CD4-positive, alpha-beta T cell treated with Interleukin-6 at 100 ng/mL for 8 hours (primary cell): ENCODE data around the gene IRAK2.
"Not testable (repeated sequence)": the region's sequence is repeated elsewhere in the genome, so short reads cannot be mapped to it uniquely, and the experiment has no call there.

ENCODE experiments used
- DNase-seq: peaks from one replicate; pipeline ENCODE4 v3.0.0-alpha.2; 2020; ENCODE audit warnings: mixed read lengths, low spot score

IRAK2 gene, protein sequence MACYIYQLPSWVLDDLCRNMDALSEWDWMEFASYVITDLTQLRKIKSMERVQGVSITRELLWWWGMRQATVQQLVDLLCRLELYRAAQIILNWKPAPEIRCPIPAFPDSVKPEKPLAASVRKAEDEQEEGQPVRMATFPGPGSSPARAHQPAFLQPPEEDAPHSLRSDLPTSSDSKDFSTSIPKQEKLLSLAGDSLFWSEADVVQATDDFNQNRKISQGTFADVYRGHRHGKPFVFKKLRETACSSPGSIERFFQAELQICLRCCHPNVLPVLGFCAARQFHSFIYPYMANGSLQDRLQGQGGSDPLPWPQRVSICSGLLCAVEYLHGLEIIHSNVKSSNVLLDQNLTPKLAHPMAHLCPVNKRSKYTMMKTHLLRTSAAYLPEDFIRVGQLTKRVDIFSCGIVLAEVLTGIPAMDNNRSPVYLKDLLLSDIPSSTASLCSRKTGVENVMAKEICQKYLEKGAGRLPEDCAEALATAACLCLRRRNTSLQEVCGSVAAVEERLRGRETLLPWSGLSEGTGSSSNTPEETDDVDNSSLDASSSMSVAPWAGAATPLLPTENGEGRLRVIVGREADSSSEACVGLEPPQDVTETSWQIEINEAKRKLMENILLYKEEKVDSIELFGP

DNA sequence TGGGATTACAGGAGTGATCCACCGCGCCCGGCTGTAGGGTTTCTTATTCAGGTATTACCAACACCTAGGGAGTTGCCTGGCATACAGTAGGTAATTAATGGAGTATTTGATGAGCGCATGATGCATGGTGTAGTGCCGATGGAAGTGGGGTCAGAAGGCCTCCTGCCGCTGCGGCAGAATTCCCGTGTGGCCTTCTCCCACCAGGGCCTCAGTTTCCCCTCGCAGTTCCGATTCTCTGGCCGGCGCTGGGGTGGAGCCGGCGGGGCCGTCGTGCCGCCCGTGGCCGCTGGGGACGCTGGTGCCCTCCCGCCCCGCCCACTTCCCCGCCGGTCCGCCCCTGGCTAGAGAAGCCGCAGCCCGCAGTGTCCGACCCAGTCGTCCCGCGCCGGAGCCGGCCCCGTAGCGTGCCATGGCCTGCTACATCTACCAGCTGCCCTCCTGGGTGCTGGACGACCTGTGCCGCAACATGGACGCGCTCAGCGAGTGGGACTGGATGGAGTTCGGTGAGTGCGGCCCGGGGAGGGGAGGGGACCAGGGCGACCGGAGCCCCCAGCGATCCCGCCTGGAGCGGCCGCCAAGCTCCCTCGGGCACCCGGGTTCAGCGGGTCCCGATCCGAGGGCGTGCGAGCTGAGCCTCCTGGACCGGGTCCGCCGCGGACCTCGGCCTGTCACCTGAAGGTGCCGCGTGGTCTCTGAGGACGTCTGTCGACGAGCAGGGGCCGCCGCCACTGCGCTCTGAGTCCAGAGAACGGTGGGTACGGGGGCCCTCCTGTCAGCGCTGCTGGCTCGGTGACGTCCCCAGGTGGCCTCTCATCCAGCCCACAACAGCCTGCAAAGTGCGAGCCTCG, at the start of gene IRAK2:
IRAK2 (plus strand) TSS at position 374 of the 848 bp plus-strand sequence; CDS start at position 410, 36 bp downstream.
- DNase-seq = peak; percentile 51

DNA sequence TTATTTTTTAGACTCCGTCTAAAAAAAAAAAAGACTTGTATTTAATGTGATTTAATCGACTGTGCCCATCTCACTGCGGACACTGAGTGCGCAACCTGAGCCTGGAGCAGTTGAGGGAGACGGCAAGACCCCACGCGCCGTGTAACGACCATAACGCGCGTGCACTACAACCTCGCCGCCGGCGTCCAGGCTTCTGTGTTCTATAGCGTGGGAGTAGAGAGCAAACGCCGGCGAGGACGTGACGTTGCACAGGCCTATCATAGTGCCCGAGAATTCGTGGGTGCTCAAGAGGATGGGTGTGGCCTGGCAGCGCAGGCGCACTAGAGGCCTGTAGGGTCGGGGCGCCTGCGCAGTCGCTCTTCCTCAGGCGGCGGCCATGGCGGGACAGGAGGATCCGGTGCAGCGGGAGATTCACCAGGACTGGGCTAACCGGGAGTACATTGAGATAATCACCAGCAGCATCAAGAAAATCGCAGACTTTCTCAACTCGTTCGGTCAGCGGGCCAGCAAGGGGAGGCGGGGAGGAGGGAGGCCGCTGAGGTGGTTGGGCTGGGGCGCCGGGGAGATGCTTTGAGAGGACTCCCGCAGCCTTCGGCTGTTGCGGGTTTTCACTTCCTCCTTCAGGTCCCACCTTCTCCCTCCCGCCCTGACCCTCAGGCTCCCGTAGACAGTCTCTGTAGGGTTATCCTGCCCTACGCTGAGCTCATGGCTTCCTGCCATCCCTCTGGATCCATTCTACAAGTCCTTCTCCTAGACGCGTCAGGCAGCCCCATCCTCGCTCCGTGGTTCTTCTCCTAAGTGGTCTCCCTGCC, 49.2 kb upstream of the IRAK2 start, which contains the start of gene BRK1:
BRK1 (plus strand) TSS at position 350 of the 812 bp plus-strand sequence; CDS start at position 377, 27 bp downstream.
- peak; percentile 95 for DNase-seq

DNA sequence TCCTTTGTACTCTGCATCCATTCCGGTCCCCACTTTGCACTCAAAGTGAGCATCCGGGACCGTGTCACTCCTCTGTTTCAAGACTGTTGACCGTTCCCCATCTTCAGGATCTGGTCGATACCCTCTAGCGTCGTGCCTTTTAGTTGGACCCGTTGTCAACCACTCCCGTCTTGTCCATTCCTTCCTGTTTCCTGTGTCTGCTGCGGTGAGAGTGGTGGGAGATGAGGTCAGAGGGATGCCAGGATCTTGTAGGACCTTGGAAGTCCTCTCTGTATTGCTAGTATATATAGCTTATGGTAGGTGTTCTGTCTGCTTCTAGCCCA, 48.6 kb upstream of the IRAK2 start:
- no peak for DNase-seq

DNA sequence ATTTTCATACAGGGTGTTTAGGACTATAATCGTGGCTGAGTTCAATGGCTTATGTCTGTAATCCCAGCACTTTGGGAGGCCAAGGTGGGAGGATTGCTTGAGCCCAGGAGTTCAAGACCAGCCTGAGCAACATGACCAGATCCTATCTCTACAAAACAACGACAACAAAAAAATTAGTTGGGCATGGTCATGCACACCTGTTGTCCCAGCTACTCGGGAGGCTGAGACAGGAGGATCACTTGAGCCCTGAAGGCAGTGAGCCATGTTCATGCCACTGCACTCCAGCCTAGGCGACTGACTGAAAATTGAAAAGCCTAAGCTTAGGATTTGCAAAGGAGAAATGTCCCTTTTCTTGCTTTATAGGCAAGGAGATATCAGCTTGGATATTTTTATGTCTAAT, 47.8 kb upstream of the IRAK2 start:
- no peak for DNase-seq

DNA sequence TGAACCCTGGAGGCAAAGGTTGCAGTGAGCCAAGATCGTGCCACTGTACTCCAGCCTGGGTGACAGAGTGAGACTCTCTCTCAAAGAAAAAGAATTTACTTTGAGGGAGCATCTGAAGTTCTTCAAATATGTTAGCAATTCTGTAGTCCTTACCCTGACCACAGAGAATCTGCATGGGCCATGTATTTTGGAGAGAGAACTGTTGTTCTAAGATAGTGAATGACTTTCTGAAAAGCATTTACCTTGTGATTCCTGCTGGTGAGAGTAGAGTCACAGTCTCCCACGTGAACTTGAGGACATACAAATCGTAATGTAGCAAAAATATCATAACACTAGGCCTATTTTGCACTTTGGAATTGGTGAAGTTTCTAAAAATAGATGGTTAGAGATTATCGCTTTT, 45.3 kb upstream of the IRAK2 start:
- no peak for DNase-seq

DNA sequence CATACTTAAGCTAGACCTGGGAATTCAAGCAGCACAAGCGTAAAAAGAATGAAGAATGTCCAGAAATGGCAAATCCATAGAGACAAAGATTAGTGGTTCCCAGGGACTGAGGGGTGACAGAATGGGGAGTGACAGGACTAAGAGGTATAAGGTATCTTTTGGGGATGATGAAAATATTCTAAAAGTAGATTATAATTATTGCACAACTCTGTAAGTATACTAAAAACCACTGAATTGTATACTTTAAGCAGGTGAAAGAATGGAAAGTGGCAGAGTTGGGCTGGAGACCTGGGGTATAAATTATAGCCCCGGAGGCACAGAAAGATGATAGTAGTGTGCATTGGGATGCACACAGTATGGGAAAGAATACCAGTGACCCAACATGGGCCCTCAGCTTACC, 43.7 kb upstream of the IRAK2 start:
- DNase-seq = no peak

DNA sequence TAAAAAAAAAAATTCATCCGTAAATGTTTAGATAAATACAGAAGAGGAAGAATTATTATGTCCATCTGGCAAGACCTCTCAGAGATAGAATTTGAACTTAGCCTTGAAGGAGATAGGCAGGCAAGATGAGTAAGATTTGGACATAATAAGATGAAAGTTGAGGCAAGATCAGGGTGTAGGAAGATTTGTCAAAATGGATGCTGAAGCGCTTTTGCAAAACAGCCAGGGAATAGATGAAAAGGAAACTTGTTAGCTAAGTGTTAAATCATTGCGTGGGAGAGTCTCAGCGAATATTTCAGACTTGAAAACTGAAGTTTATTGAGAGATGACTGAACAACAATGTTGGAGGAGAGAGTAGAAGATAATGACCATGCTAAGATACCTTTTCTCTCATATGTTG, 42.0 kb upstream of the IRAK2 start:
- DNase-seq = no peak

DNA sequence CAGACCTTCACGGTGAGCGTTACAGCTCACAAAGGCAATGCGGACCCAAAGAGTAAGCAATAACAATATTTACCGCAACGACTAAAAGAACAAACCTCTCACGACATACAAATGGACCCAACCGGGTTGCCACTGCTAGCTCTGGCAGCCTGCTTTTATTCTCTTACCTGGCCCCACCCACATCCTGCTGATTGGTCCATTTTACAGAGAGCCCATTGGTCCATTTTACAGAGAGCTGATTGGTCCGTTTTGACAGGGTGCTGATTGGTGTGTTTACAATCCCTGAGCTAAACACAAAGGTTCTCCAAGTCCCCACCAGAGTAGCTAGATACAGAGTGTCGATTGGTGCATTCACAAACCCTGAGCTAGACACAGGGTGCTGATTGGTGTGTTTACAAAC, 28.8 kb upstream of the IRAK2 start:
- not testable (repeated sequence) for DNase-seq

DNA sequence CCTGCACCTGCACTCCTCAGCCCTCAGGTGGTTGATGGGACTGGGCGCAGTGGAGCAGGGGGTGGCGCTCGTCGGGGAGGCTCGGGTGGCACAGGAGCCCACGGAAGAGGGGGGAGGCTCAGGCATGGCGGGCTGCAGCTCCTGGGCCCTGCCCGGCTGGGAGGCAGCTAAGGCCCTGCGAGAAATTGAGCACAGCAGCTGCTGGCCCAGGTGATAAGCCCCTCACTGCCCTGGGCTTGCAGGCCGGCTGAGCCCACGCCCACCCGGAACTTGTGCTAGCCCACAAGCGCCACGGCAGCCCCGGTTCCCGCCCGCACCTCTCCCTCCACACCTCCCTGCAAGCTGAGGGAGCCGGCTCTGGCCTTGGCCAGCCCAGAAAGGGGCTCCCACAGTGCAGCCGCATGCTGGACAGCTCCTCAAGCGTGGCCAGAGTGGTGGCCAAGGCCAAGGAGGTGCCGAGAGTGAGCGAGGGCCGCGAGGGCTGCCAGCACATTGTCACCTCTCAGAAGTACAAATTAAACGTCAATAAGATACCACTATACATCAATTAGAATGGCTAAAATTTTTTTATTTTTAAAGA, 28.2 kb upstream of the IRAK2 start:
- no peak for DNase-seq

DNA sequence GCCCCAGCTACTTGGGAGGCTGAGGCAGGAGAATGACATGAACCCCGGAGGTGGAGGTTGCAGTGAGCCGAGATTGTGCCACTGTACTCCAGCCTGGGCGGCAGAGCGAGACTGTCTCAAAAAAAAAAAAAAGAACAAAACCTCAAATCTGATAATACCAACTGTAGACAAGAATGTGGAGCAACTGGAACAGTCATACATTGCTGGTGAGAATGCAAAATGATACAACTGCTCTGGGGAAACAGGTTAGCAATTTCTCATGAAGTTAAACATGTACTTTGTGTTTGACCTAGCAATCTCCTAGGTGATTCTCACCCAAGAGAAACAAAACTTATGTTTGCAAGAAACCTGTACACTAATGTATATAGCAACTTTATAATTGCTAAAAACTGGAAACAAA, 27.5 kb upstream of the IRAK2 start:
- no peak for DNase-seq

DNA sequence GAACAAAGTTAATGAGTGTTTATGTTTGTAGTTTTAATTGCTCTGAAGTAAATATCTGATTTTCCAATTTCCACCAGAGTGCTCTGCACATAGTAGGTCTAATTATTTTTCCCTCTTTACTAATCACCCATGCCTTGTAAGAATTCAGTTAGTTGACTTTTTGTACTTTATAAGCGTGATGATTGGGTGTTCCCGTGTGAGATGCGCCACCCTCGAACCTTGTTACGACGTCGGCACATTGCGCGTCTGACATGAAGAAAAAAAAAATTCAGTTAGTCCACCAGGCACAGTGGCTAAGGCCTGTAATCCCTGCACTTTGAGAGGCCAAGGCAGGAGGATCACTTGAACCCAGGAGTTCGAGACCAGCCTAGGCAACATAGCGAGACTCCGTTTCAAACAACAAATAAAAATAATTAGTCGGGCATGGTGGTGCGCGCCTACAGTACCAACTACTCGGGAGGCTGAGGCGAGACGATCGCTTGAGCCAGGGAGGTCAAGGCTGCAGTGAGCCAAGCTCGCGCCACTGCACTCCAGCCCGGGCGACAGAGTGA, 23.6 kb upstream of the IRAK2 start:
- no peak for DNase-seq

DNA sequence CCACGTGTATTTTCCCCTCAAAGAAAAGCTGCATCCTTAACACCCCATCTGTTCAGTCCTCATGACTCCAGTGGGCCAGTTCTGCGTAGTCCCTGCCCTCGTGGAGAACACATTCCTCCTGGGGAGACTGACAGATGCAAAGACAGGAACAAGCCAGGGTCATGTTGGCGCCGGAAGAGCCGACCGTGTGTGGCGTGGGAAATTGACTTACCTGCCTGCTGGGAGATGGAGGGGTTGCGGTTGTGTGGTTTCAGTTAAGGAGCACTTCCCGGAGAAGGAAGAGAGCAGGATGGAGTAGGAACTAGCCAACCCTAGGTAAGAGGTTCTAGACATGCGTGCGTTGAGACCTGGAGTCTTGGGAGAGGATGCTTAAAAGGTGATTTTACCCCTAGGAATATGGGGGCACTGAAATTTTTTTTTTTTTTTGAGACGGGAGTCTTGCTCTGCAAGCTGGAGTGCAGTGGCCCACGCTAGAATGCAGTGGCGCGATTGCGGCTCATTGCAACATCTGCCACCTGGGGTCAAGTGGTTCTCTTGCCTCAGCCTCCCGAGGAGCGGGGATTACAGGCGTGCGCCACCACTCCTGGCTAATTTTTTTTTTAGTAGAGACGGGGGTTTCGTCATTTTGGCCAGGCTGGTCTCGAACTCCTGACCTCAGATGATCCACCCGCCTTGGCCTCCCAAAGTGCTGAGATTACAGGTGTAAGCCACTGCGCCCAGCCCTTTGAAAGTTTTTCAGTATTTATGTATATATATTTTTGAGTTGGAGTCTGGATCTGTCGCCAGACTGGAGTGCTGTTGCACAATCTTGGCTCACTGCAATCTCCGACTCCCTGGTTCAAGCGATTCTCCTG, 21.8 kb upstream of the IRAK2 start:
- DNase-seq = no peak

DNA sequence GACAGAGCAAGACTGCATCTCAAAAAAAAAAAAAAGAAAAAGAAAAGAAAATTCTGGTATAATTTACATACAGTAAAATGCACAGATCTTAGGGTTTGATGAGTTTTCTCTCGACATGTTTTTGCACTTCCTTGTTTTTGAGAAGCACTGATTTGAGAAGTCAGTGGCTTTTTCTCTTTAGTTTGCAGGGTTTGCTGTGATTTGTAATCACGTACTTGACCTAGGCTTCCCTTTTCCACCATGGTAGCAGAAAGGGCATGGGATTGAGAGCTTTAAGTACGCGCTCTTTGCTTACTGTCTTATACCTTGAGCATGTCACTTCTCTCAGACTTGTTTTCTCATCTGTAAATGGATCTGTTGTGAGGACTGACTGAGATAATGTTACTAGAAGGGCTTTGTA, 19.0 kb upstream of the IRAK2 start:
- no peak for DNase-seq

DNA sequence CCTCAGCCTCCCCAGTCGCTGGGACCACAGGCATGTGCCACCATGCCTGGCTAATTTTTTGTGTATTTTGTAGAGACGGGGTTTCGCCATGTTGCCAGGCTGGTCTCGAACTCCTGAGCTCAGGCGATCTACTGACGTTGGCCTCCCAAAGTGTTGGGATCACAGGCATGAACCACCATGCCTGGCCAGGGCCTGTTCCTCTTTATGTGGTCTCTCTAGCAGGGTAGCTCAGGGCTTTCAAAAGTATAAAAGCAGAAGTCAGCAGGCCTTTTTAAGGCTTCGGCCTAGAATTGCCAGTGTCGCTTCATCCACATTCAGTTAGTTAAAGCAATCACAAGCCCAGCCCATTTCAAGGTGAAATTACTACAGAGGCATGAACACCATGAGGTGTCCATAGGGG, 15.5 kb upstream of the IRAK2 start:
- DNase-seq = no peak

DNA sequence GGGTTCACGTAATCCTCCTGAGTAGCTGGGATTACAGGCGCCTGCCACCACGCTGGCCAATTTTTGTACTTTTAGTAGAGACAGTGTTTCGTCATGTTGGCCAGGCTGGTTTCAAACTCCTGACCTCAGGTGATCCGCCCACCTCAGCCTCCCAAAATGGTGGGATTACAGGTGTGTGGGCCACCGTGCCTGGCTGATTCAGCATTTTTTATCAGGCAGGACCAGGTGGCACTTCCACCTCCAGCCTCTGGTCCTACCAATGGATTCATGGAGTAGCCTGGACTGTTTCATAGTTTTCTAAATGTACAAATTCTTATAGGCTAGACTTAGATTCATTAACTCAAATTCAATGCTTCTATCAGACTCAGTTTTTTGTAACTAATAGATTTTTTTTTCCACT, 13.7 kb upstream of the IRAK2 start:
- no peak for DNase-seq

DNA sequence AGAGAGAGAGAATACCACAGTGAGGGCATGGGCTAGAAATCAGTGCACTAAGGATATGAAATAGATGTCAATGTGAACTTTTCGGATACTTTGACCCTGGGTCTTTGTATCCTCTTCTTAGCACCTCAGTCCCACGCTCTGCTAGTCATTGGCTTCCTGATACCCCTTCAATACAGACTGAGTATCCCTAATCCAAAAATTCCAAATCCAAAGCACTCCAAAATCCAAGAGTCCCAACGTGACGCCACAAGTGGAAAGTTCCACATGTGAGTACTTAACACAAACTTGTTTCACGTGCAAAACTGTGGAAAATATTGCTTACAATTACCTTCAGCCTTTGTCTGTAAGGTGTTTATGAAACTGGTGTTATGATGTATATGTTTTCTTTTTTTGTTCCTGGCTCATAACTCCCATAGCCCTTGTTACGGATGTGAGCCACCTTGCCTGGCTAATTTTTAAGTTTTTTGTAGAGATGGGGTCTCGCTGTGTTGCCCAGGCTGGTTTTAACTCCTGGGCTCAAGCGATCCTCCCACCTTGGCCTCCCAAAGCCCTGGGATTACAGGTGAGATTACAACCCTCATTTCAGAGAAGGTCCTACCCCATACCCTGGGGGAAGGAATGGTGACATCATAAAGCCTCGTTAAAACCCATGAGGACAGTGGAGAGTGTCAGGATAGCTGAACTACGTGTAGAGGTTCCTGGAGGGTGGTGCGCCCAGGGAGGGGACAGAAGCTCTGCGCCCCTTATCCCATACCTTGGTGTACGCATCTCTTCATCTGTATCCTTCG, 10.2 kb upstream of the IRAK2 start:
- no peak for DNase-seq

DNA sequence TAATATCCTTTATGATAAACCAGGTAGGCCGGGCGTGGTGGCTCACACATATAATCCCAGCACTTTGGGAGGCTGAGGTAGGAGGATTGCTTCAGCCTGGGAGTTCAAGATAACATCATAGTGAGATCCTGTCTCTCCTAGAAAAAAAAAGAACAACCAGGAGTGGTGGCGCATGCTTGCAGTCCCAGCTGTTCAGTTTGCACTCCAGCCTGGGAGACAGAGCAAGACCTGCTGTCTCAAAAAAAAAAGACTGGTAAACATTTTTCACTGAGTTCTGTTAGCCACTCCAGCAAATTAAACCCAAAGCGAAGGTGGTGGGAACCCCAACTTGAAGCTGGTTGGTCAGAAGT, 9.6 kb upstream of the IRAK2 start:
- DNase-seq = no peak

DNA sequence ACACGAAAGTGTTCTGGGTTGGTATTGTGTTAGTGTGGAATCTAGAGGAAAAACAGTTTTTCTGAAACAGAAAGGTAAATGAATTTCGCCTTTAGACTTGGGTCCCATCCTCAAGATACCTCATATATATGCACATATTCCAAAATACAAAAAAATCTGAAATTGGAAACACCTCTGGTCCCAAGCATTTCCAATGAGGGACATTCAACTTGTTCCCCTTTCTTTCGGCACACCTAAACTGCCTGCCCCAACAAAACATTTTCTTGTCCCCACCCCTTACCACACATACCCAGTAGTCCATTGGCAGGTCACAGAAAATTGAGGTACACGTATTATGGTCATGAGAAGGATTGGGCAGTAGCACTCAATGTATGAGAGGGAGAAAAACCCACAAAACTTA, 9.1 kb upstream of the IRAK2 start:
- no peak for DNase-seq

DNA sequence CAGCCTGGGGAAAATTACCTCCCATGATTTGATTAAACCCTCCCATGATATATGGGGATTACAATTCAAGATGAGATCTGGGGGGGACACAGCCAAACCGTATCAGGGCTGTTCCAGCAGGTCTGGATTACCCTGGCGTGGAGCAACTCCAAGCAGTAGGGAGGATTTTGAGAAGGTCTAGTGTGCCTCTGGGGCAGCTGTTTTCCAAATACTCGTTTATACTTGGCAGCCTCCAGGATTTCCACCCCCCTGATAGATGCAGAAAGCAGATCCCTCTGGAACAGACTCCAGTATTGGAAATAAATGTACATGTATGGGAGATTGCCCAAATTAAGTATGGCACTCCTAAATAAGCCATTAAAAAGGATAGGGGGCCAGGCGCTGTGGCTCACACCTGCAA, 7.7 kb upstream of the IRAK2 start:
- no peak for DNase-seq

DNA sequence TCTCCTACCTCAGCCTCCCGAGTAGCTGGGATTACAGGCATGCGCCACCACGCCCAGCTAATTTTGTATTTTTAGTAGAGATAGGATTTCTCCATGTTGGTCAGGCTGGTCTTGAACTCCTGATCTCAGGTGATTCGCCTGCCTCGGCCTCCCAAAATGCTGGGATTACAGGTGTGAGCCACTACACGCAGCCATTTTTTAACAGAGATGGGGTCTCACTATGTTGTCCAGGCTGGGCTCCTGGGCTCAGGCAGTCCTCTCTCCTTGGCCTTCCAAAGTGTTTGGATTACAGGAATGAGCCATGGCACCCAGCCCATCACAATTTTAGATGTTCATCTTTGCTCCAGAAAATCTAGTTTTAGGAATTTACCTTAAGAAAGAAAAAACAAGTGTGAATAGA, 6.2 kb upstream of the IRAK2 start:
- not testable (repeated sequence) for DNase-seq
